Measurements from ENCODE around the gene COMMD7. TPM values are rescaled to one million over a fixed set of nuclear protein-coding genes. Genes with fewer than 3 reads are reported as not detected.

Gene COMMD7
- polyA plus RNA-seq, 1 donor: 37.2 TPM

DNA sequence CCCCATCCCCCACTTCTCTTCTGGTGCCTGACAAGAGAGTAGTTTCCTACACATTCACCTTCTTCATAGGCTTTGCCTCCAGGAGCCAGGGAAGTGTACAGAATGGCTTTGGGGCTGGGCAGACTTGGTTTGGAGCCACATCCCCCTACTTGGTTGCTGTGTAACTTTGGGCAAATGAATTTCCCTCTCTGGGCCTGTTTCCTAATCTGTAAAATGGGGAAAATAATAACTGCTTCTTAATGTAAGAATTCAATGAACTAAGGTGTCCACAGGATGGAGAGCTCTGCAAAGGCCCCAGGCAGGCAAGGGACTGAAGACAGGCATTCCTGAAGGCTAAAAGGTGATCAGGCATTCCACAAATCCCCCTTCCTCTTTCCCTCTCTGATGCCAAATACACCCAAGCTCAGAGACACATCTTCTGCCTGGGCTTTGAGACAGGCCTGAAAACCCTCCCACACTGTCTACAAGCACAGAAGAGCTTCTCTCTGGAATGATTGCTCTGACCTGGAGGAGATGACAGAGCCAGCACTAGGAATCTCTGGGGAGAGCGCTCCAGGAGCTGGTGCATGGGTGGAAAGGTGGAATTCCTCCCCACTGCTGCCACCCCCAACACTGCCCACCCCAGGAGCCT, 62.6 kb downstream of the COMMD7 start:
- no peak for DNase-seq (ENCODE audit: low read depth)

- no peak for DNase-seq (ENCODE audit: low read depth)
These were observed 64.3 kb downstream of the COMMD7 start for GRCh38 chr20:32678948-32679347.

GRCh38 chr20:32675223-32675975, 67.9 kb downstream of the COMMD7 start:
- no peak for DNase-seq (ENCODE audit: low read depth)

- no peak for DNase-seq (ENCODE audit: low read depth)
These were observed 68.9 kb downstream of the COMMD7 start for GRCh38 chr20:32674362-32674789.

- no peak for DNase-seq (ENCODE audit: low read depth)
These were observed 70.0 kb downstream of the COMMD7 start for GRCh38 chr20:32672982-32673851.

DNA sequence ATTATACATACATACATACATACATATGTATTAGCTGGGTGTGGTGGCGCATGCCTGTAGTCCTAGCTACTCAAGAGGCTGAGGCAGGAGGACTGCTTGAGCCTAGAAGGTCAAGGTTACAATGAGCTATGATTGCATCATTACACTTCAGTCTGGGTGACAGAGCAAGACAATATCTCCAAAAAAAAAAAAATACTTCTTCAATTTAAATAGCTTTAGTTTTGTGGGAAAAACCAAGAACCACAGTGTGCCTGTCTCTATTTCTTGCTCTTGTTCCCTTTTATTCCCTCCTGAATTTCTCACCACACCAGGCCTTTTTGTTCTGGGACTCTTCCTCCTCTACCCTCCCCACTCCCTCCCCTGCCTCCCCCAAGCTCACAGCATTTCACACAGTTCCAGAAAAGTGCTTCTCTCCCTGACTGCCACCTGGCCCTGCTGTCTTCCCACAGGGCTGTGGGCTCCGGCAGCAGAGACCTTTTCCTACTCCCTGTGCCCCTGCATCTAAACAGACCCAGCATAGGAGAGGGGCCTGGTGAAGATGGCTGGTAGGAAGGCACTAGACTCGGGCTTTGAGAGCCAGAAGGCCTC, 70.8 kb downstream of the COMMD7 start:
- DNase-seq (ENCODE audit: low read depth): no peak

DNA sequence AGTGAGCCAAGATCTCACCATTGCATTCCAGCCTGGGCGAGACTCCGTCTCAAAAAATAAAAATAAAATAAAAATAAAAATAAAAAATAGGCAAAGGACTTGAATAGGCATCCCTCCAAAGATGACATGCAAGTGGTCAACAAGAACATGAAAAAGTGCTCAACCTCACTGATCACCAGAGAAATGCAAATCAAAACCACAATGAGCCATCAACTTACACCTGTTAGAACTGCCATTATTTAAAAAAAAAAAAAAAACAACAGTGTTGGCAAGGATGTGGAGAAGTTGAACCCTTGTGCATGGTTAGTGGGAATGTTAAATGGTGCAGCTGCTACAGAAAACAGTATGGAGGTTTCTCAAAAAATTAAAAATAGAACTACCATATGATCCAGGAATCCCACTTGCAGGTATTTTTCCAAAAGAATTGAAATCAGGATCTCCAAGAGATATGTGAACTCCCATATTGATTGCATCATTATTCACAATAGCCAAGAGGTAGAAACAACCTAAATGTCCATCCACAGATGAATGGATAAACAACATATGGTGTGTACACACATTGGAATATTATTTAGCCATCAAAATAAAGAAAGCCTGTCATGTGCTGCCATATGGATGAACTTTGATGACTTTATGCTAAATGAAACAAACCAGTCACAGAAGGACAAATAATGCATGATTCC, 72.4 kb downstream of the COMMD7 start:
- no peak for DNase-seq (ENCODE audit: low read depth)

DNA sequence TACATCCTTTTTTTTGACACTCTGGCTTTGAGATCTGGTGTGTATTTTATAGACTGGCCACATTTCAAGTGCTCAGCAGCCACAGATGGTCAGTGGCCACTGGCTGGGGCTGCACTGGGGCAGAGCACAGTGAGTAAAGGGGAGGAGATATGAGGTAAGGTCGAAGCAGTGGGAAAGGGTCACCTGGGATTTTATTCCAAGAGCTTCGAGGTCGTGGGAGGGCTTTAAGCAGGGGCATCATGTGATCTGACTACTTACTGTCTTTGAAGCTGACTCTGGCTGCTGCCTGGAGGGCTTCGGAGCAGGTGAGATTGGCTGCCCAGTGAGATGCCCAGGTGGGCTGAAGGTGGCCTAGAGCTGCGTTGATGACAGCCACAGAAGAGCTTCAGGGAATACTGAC, 76.2 kb downstream of the COMMD7 start:
- DNase-seq (ENCODE audit: low read depth): no peak

GRCh38 chr20:32664678-32665159, 78.5 kb downstream of the COMMD7 start:
- DNase-seq (ENCODE audit: low read depth): no peak

DNA sequence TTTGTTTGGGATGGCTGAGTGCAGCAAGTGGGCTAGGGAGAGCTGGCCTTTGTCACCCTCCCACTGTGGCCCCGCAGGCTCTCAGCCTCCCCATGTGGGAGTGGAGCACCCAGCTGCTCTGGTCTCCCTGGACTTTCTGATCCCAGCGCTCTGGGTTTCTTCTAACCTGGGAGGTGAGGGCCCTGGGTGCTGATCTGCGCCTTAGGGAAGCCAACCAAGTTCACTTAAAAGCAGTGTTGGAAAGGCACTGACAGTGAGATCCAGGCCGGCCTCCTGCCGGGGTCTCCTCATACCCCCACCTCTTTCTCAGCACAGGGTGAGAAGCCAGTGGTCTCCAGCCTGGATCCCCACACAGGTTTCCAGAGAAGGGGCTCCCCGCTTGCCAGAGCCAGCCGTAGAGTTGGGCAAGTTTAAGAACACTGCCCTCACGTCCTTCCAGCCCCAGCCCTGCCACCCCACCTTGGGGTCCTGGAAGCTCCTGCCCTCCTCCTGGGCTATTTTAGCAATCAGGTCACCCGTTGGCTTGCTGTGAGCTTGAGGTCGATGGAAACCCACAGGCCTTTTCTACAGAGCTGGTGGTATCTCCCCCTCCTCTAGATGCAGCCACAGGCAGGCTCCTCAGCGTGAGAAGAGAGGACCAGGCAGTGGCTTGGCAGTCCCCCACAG, 79.1 kb downstream of the COMMD7 start:
- no peak for DNase-seq (ENCODE audit: low read depth)

DNA sequence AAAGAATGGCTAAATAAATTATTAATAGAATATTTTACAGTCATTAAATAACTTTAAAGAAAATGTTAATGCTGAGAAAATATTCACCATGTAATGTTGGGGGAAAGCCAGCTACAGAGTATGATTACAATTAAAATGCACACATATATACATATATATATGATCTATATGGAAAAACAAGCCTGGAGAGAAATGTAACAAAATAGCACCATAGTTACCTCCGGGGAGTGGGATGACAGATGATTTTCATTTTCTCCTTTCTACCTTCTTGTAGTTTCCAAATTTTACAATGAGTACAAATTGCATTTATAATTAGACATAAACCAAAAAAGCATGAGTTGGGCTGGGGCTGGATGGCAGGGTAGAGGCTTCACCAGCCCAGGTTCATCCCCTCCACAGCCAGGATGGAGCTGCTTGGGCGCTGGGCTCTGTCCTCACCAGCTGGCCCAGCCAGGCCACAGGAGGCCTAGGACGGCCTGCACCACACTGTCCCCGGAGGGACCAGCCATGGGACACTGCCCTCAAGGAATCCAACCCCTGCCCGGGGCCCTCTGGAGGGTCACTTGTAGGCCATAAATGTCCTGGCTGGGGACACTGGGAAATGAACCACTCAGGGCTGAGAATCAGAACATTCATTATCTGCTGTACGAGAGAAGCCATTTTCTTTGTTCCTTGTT, 79.8 kb downstream of the COMMD7 start:
- DNase-seq (ENCODE audit: low read depth): no peak

DNA sequence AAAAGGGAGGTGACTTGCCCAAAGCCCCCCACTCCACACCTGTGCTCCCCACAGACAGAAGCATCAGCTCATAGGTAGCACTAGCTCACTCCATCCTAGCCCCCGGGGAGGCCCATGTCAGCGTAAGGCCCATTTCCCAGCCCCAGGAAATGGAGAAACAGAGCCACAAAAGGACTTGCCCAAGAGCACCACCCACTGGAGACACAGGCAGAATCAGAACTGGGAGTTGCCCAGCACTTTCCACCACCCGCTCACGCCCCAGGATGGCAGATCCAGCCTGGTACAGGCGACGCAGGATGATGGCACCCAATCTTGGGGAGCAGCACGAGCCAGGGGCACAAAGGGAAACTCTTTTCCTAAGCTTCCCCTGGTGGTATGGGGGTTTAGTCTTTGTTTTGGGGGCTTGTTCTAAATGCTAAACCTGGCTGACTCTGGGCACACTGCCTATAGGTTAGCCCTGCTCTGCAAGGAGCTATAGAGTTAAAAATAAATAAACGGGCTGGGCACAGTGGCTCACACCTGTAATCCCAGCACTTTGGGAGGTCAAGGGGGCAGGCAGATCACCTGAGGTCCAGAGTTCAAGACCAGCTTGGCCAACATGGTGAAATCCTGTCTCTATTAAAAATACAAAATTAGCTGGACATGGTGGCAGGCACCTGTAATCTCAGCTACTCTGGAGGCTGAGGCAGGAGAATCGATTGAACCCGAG, 81.3 kb downstream of the COMMD7 start:
- no peak for DNase-seq (ENCODE audit: low read depth)

- DNase-seq (ENCODE audit: low read depth): no peak
These were observed 82.6 kb downstream of the COMMD7 start for GRCh38 chr20:32660661-32661060.

DNA sequence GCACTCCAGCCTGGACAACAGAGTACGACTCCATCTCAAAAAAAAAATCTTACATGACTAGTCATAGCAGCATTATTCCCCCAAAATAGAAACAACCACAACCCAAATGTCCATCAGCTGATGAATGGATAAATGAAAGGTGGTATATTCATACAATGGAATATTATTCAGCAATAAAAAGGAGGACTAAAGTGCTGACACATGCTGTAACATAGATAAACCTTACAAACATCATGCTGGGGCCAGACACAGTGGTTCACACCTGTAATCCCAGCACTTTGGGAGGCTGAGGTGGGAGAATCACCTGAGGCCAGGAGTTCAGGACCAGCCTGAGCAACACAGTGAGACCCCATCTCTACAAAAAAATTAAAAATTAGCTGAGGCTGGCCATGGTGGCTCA, 86.4 kb downstream of the COMMD7 start:
- no peak for DNase-seq (ENCODE audit: low read depth)

GRCh38 chr20:32655903-32656512, 87.3 kb downstream of the COMMD7 start:
- no peak for DNase-seq (ENCODE audit: low read depth)

- peak; percentile 44 for DNase-seq (ENCODE audit: low read depth)
These were observed 90.3 kb downstream of the COMMD7 start for GRCh38 chr20:32652739-32653526.

All from forelimb muscle (tissue), 1 donor.